ENCODE results near the gene HNRNPA3.

DNA sequence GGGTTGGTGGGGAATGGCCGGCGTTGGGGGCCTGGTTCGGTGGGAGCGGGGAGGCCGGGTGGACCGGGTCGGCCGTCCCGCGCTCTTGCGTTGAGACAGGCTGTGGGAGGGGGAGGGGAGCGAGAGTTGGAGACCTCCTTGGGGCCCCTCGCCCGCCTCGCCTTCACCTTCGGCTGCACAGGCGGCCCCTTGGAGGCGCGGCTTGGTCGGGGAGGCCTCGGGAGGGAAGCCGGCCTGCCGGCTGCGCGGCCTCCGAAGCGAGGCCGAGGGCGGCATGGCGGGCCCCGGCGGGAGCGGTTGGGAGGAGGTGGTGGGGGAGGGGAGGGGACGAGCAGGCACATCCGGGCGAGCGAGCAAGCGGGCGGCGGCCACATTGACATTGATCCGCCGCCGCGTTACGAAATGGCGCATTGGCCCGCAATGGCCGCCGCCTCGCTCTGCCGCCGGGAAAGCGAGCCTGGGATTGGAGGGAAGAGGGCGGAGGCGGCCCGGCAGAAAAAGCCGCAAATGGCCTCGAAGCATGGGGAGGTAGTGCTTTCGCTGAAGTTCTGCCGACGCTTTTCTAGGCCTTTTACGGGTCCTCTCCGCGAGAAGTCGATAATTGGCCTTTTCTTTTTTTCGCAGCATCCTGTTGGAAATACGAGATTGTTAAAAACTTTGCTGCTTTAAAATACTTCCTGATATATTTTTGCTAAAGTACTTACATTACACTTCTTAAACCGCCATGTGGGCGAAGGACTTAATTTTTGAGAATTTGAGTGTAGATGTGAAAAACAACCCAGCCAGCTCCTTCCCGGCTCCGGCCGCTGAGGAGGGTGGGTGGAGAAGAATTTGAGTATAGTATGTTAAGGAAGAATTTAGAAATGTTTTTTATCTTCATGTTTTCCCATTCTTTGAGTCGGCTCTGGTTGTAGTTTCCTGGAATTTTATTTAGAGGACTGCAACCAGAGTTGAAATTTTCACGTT is 580 bp downstream of the HNRNPA3 start:
- TF ChIP-seq, protein P1, sequence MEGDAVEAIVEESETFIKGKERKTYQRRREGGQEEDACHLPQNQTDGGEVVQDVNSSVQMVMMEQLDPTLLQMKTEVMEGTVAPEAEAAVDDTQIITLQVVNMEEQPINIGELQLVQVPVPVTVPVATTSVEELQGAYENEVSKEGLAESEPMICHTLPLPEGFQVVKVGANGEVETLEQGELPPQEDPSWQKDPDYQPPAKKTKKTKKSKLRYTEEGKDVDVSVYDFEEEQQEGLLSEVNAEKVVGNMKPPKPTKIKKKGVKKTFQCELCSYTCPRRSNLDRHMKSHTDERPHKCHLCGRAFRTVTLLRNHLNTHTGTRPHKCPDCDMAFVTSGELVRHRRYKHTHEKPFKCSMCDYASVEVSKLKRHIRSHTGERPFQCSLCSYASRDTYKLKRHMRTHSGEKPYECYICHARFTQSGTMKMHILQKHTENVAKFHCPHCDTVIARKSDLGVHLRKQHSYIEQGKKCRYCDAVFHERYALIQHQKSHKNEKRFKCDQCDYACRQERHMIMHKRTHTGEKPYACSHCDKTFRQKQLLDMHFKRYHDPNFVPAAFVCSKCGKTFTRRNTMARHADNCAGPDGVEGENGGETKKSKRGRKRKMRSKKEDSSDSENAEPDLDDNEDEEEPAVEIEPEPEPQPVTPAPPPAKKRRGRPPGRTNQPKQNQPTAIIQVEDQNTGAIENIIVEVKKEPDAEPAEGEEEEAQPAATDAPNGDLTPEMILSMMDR (conservative IDR thresholded peaks at IDR 0.05; ENCODE audit: low read depth in 2 of 2) = no peak
- no peak for TF ChIP-seq ZNF331 (CRISPR knock-in tag; IDR thresholded peaks at IDR 0.05; ENCODE audit: low read depth)
